ENCODE data around the gene SEM1.

SEM1 gene

GRCh38 chr7:96719164-96719563, 9.5 kb upstream of the SEM1 start:
- H3K27ac ChIP-seq, result no peak overlapping the region
- TF ChIP-seq, protein P1, sequence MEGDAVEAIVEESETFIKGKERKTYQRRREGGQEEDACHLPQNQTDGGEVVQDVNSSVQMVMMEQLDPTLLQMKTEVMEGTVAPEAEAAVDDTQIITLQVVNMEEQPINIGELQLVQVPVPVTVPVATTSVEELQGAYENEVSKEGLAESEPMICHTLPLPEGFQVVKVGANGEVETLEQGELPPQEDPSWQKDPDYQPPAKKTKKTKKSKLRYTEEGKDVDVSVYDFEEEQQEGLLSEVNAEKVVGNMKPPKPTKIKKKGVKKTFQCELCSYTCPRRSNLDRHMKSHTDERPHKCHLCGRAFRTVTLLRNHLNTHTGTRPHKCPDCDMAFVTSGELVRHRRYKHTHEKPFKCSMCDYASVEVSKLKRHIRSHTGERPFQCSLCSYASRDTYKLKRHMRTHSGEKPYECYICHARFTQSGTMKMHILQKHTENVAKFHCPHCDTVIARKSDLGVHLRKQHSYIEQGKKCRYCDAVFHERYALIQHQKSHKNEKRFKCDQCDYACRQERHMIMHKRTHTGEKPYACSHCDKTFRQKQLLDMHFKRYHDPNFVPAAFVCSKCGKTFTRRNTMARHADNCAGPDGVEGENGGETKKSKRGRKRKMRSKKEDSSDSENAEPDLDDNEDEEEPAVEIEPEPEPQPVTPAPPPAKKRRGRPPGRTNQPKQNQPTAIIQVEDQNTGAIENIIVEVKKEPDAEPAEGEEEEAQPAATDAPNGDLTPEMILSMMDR (conservative IDR thresholded peaks at IDR 0.05), result no peak
- no peak for TF ChIP-seq ZFX (IDR thresholded peaks at IDR 0.05)

- TF ChIP-seq ZFX (IDR thresholded peaks at IDR 0.05), result no peak
- TF ChIP-seq, protein P1 (conservative IDR thresholded peaks at IDR 0.05), result no peak
- no peak overlapping the region for H3K27ac ChIP-seq
Observed at GRCh38 chr7:96718107-96719003, 8.7 kb upstream of the SEM1 start.

DNA sequence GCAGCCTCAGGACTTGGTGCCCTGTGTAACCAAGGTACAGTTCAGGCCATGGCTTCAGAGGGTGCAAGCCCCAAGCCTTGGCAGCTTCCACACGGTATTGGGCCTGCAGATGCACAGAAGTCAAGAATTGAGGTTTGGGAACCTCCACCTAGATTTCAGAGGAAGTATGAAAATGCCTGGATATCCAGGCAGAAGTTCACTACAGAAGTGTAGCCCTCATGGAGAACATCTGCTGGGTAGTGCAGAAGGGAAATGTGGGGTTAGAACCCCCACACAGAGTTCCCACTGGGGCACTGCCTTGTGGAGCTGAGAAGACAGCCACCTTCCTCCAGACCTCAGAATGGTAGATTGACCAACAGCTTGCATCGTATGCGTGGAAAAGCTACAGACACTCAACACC, 3.4 kb upstream of the SEM1 start:
- no peak for TF ChIP-seq ZFX (IDR thresholded peaks at IDR 0.05)
- no peak overlapping the region for H3K27ac ChIP-seq

GRCh38 chr7:96710544-96710943, 898 bp upstream of the SEM1 start:
- H3K27ac ChIP-seq, result no peak overlapping the region
- no peak for TF ChIP-seq ZFX (IDR thresholded peaks at IDR 0.05)

- TF ChIP-seq ZFX (IDR thresholded peaks at IDR 0.05), result no peak
- TF ChIP-seq, protein P1 (conservative IDR thresholded peaks at IDR 0.05), result no peak
- H3K27ac ChIP-seq, result peak overlapping the region; percentile 83
Observed at GRCh38 chr7:96708872-96709271, 774 bp downstream of the SEM1 start.

GRCh38 chr7:96707901-96708774, 1.5 kb downstream of the SEM1 start:
- no peak for TF ChIP-seq ZFX (IDR thresholded peaks at IDR 0.05)
- TF ChIP-seq, protein P1 (conservative IDR thresholded peaks at IDR 0.05), result no peak
- no peak overlapping the region for H3K27ac ChIP-seq

GRCh38 chr7:96701258-96701657, 8.4 kb downstream of the SEM1 start:
- TF ChIP-seq, protein P1 (conservative IDR thresholded peaks at IDR 0.05), result no peak
- no peak for TF ChIP-seq ZFX (IDR thresholded peaks at IDR 0.05)
- no peak overlapping the region for H3K27ac ChIP-seq

DNA sequence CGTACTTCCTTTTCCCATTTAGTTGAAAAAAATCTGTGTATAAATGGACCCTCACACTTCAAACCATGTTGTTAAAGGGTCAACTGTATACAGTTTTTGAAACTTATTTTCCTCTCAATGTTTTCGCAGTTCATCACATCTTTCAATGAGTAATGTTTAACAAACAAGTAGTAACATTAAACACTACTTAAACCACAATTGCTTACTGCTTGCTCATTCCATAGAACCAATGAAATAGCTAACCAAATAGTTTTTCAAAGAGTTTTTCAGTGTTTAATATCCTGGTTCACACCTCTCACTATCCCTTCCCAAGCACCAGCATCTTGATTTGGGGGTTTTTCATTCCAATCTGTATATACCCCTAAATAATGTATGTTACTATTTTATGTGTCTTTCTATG, 9.1 kb downstream of the SEM1 start:
- TF ChIP-seq, protein P1 (conservative IDR thresholded peaks at IDR 0.05), result no peak
- TF ChIP-seq ZFX (IDR thresholded peaks at IDR 0.05), result no peak

More for the DNA sequence above, 9.1 kb downstream of the SEM1 start:
- no peak overlapping the region for H3K27ac ChIP-seq

All from C4-2B (cell line).